C4-2B (cell line): Measurements from ENCODE around the gene HOXB4.

ENCODE experiments used
- H3K27ac ChIP-seq: fragments of 450-650 bp; 2 replicates; pipeline ENCODE4 v1.5.1; 2017
- CTCF ChIP-seq: fragments of 450-650 bp; conservative IDR thresholded peaks from 2 replicates; pipeline ENCODE4 v1.5.1; 2017; ENCODE audit warnings: mild to moderate bottlenecking
- ZFX ChIP-seq: fragments of 450-650 bp; IDR thresholded peaks from 2 replicates; pipeline ENCODE4 v1.6.1; 2017

The HOXB4 gene

GRCh38 chr17:48617471-48618255 is 39.5 kb upstream of the HOXB4 start:
- H3K27ac ChIP-seq = no peak overlapping the region
- TF ChIP-seq CTCF = no peak

- TF ChIP-seq ZFX = no peak
- no peak for TF ChIP-seq CTCF
- no peak overlapping the region for H3K27ac ChIP-seq
Observed at GRCh38 chr17:48616717-48617470, 38.7 kb upstream of the HOXB4 start.

DNA sequence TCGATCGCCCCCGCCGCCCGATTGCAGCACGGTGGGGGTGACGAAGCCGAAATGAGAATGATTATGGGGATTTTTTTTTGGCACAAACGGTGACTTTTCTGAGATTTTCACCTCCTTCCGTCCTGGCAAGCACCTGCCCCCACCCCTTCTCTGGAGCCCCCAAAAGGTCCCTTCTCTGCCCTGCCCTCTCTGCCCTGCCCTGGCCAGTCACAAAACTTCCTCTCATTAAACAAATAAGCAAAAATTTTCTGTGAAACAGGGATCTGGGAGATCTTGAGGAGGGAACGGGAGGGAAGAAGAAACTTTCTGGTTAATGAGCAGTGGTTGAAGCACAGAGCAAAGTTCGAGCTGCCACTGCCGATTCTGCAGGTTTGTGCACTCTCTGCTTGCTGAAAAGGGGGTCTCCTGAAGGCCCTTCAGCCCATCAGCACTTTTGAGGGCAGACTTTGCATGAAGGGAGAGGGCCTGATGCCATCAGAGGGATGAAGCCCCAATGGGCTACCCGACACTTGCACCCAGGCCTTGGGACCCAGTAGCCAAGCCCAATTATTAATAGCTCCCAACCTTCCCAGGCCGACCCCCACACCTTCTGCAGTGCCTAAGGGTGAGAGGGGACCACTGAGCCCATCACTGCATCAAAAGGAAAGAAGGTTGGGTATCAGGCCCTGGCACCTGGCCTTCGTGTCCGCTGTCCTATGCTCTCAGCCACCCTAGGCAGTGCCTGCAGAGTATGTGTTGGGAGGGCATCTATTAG is 38.0 kb upstream of the HOXB4 start:
- H3K27ac ChIP-seq = no peak overlapping the region
- no peak for TF ChIP-seq CTCF
- TF ChIP-seq ZFX = no peak

DNA sequence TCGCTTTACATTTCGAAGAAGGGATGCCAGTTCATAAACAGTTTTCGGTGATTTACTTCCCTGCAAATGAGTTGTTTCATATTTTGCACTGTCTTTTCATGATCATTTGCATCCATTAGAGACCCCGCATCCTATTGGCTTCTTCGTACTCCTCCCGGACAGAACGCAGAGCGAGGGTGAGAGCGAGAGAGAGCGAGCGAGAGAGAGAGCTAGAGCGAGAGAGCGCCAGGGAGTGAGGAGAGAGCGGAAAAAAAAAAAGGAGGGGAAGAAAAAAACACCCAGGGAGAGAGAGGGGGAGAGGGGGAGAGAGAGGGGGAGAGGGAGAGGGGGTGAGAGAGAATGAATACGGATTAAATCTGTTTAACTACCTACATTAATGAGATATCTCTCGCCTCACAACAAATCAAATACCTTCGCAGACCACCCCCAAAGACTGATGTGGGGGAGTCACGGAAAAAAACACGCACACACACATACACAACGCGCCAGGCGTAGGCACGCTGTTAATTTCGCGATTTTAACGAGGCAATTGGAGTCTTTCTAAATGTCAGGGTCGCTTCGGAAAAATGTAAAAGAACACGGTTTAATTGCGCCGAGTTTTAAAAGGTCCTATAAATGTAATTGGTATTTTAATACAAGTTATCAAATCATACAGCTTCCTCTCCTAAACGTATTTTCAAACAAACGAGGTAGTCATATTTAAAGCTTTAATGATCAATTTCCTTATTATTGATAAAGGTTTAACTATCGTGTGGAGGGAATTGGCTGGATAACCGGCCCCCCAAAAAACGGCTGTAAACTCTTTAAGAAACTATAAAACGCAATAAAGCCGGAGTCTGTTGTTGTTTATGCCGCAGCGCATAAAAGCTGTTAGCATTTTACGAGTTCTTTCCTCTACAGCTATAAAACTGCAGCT is 37.2 kb upstream of the HOXB4 start, which contains the start of gene HOXB8:
HOXB8 (minus strand) TSS at position 246 of the 916 bp plus-strand sequence. CDS start 588 bp downstream, outside the sequence.
- no peak for TF ChIP-seq ZFX
- TF ChIP-seq CTCF = no peak
- no peak within 1 kb of the TSS for H3K27ac ChIP-seq

DNA sequence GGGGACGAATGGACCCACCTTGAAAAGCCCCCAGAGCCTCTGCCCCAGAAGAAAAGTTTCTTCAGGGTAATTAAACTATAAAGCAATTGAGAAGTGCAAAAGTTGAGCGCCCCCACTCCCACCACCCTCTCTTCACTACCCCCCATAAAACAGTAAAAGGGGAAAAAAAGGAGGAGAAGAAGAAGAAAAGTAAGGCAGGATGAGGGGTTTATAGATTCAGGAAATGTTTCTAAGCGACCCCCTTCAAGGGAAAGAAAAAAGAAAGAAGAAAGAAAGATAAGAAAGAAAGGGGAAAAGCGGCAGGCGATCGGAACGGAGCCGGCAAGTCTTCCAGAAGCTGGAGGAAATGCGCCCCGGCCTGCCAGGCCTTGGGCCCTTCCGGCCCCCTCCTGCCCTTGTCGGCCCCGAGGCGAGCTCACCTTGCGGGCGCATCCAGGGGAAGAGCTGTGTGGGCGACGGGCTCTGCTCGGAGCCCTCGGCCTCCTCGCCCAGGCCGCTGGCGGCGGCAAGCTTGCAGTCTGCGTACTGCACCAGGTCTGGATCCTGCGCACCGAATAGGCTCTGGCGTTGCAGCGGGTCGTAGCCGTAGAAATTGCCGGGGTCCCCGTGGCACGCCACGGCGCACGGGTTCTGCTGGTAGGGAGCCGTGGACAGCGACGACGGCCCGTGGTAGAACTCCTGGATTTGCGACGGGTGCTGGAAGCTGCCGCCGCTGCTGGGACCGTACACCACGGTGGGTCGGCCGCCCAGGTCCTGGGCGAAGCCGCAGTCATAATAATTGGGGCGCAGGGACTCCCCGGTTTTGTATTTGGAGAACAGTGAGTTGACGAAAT is 35.9 kb upstream of the HOXB4 start:
- H3K27ac ChIP-seq = no peak overlapping the region

More for the DNA sequence above, 35.9 kb upstream of the HOXB4 start:
- TF ChIP-seq ZFX (no peak), CTCF (no peak)
